HG02981 (cell line): Measurements from ENCODE around the gene ADARB2.
"Not testable (repeated sequence)": the region's sequence is repeated elsewhere in the genome, so short reads cannot be mapped to it uniquely, and the experiment has no call there.

Source experiments
- ATAC-seq: cut with Tn5 transposase; IDR thresholded peaks from one replicate; pipeline ENCODE4 v1.9.1; 2021; ENCODE audit warnings: mild to moderate bottlenecking, moderate library complexity; ENCODE audit not compliant: unreplicated experiment

ADARB2 gene

GRCh38 chr10:1166828-1167275 lies 570.5 kb downstream of the ADARB2 start:
- ATAC-seq: no peak

- no peak for ATAC-seq
These were observed 571.1 kb downstream of the ADARB2 start for GRCh38 chr10:1166101-1166827.

- no peak for ATAC-seq
These were observed 573.5 kb downstream of the ADARB2 start for GRCh38 chr10:1163831-1164230.

GRCh38 chr10:1163204-1163660 lies 574.1 kb downstream of the ADARB2 start:
- ATAC-seq: no peak

GRCh38 chr10:1162481-1163203 lies 574.7 kb downstream of the ADARB2 start:
- no peak for ATAC-seq

- not testable (repeated sequence) for ATAC-seq
These were observed 576.0 kb downstream of the ADARB2 start for GRCh38 chr10:1161315-1161673.

- ATAC-seq: no peak
These were observed 576.6 kb downstream of the ADARB2 start for GRCh38 chr10:1160561-1161314.

GRCh38 chr10:1159131-1160061 lies 577.9 kb downstream of the ADARB2 start:
- ATAC-seq: no peak

- not testable (repeated sequence) for ATAC-seq
These were observed 578.8 kb downstream of the ADARB2 start for GRCh38 chr10:1158536-1158935.

- ATAC-seq: no peak
These were observed 579.3 kb downstream of the ADARB2 start for GRCh38 chr10:1158066-1158465.

- no peak for ATAC-seq
These were observed 579.8 kb downstream of the ADARB2 start for GRCh38 chr10:1157615-1157933.

- ATAC-seq: no peak
These were observed 580.3 kb downstream of the ADARB2 start for GRCh38 chr10:1156921-1157614.

- ATAC-seq: no peak
These were observed 580.8 kb downstream of the ADARB2 start for GRCh38 chr10:1156616-1156886.

GRCh38 chr10:1155791-1156615 lies 581.3 kb downstream of the ADARB2 start:
- no peak for ATAC-seq

- ATAC-seq: no peak
These were observed 582.6 kb downstream of the ADARB2 start for GRCh38 chr10:1154531-1155295.

GRCh38 chr10:1153805-1154351 lies 583.4 kb downstream of the ADARB2 start:
- no peak for ATAC-seq

GRCh38 chr10:1153251-1153763 lies 584.0 kb downstream of the ADARB2 start:
- no peak for ATAC-seq
